HG03097 (cell line): ENCODE results near the gene CDT1.
A peak's percentile ranks its signal among the peaks of the same experiment; 100 is the strongest.

Experiments used
- ATAC-seq: cut with Tn5 transposase; IDR thresholded peaks from one replicate; pipeline ENCODE4 v1.9.1; 2021; ENCODE audit not compliant: unreplicated experiment, low FRiP score

Gene CDT1

DNA sequence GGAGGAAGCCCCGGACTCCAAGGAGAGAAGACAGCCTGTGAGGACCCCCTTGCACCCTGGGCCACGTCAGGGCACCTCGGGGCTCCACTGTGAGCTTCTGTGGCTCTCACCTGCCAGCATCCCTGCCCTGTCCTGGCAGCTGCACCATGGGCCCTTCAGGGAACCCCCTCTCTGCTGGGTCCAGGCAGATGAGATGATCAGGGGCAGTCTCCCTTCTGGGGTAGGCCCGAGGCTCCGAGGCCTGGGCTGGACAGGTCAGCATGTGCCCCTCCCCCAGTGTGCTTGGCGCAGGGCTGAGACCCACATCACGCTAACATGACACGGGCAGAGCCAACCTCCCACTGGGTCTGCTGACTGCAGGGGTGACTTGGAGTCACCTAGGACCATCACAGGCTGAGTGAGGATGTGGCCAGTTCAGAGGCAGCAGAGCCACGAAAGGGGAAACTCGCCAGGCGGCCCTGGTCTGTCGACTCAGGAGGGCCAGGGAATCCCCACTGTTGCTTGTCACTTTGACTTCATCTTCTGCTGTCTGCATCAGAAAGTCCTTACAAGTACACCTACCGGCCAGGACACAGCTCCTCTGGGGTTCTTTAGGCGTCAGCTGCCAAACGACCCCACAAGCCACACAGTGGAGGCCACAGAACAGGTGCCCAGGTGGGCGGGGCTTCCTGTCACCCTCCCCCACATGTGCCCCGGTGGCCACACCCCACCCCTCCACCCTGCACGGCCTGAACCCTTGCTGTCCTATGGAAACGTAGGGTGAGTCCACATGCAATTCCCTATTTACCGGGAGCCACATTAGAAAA, 50.9 kb downstream of the CDT1 start:
- no peak for ATAC-seq

DNA sequence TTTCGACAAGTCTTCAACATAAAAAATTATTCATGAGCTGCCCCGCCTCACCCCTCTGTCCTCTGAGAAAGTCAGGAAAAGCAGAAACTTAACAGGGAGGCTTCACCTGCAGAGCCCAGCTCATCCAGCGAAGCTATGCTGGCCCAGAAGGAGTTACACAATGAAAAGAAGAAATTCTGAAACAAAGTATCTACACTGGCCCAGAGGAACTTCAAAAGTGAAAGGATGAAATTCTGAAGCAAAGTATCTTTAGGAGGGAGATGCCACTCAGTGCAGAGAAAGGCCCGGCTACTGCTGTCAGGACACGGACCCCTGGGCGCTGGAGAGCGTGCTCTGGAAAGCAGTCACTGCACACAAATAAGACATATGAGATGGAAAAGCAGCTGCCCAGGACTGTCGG, 51.6 kb downstream of the CDT1 start:
- no peak for ATAC-seq

DNA sequence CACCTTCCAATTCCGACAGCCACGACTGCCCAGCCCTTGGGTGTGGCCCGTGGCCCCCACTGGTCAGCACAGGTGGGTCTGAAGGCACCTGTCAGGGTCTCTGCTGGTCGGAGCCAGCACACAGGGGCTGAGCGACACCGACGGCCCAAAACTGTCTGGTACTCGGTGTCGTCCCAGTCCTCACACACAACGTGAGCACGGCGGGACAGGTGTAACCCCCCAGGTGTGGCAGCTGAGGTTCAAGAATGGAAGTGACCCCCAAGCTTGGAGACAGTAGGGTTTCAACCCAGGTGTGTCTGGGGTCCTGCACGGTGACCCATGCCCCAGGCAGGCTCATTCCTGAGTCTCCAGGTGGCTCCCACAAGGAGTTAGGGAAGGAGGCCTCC, 52.1 kb downstream of the CDT1 start:
- no peak for ATAC-seq

DNA sequence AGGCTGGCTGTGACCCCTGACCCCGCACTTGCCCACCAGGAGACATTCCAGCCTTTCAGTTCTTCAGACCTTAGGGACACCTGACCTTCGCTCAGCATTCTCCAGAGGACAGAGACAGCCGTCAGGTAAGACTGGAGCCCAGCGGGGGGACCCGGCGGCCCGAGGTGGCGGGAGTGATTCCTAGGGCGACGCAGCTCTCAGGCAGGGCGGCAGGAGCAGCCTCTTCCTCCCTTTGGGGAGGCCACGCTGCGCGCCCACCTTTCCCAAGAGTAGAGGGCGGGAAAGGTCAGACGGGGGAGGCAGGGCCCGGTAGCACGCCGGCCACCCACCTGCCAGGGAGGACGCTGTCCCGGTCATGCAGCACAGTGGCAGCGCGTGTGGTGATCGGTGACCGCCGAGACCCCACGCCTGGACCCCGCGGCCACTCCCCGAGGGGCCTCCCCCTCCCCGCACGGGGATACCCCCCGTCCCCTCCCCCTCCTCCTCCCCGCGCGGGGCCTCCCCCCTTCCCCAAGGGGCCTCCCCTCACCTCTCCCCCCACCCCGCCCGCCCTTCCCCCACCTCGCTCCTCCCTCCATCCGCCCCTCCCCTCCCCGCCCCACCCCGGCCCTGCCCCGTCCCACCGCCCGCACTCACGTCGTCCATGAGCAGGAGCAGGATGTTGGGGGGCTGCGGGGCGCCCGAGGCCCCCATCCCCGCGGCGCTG, 52.7 kb downstream of the CDT1 start:
- no peak for ATAC-seq

DNA sequence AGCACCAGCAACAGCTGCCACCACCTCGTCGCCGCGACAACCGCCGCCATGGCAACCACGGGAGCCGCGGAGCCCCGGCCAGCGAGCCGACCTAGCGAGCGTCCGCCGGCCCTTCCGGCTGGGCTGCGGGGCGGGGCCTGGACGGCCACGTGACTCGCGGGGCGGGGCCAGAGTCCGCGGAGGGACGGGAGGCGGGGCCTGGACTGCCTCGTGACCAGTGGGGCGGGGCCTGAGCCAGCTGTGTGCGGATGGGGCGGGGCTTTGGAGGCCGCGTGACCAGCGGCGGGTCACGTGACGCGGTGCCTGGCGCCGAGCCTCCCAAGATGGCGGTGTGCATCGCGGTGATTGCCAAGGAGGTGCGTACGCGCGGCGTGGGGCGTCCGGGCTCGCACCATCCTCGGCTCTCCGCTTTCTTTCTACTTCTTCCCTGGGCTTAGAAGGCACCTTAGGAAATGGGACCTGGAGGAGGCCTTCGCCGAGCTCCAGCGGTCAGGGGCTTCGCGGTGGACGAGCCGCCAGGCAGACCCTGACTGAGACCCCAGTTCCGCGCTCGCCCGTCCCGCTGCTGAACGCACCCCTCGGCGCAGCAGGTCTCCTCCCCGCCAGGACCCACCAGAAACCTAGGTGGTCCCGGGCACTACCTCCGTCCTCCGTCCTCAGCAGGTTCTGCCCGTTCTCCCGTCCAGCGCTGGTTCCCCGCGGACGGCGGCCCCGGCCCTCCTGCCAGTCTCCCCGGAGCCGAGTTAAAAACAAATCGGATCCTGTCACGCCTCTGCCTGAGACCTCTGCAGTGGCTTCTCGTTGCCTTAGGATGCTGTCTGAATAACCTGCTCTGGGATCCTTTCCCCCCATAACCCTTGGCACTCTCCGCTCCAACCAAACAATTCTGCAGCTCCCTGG, 53.5 kb downstream of the CDT1 start, which contains the start of the genes GALNS and TRAPPC2L:
Gene GALNS, minus strand, starts transcription at position 120 of the 900 bp plus-strand sequence. Its CDS starts 70 bp downstream, at position 50.
Gene TRAPPC2L, plus strand, starts transcription at position 300 of the 900 bp plus-strand sequence. Its CDS starts 24 bp downstream, at position 324.
- ATAC-seq: peak; percentile 78

DNA sequence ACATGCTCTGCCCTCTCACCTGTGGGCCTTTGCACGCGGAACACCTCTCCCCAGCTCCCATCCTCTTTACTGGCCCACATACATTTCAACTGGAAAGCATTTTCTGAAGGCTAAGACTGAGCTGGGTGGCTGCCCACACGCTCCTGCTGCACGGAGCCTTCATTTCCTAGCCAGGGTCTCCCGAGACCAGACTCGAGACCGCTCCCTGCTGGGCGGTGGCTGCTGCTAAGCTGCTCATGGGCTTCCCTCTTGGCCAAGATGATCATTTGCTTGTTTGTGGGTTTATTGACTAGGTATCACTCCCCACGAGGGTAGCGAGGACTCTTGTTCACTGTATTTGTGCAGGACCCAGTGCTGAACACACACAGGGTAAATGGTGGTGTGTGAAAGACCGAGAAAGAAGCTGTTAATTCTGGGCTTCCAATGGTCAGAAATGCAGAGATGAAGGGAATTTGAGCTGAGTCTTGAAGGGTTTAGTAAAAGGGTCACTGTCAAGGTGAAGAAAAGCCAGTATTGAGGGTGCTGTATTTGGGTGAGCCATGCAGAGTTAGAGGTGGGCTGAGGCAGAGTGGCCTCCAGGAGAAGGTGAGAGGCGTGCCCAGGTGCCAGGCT, 54.2 kb downstream of the CDT1 start:
- ATAC-seq: no peak
